ENCODE measurements around the gene TRIM10.

- TF ChIP-seq POLR2AphosphoS5 (IDR thresholded peaks at IDR 0.05) (no peak), CTCF (IDR thresholded peaks at IDR 0.05) (no peak), EP300 (IDR thresholded peaks at IDR 0.05) (no peak), POLR2A (IDR thresholded peaks at IDR 0.05; ENCODE audit: low read depth) (no peak)
Measured at GRCh38 chr6:30163918-30164654, 3.1 kb upstream of the TRIM10 start.
